IMR-90 (cell line): Measurements from ENCODE around the gene ATF6B. TPM values are rescaled to one million over a fixed set of nuclear protein-coding genes. Genes with fewer than 3 reads are reported as not detected.

Experiments
- ATAC-seq: fragments of 200-7000 bp; cut with Tn5 transposase; 2 replicates; pipeline ENCODE4 v1.9.1; 2020; ENCODE audit warnings: low read depth, mild to moderate bottlenecking, moderate library complexity
- BruUV-seq: library from RNA; stranded (reverse); fragments of 400-500 nt; replicated peaks from 2 replicates; lab custom pipeline; 2021; lab: Mats Ljungman, UMichigan
- CTCF ChIA-PET: fragments of 300-600 bp; formaldehyde crosslinking; extraction: SDS; loops from one replicate; lab custom pipeline; 2021; ENCODE audit warnings: antibody characterized with exemption; lab: Yijun Ruan, JAX
- POLR2A ChIA-PET: fragments of 300-600 bp; sonication (Branson Sonifier 250); formaldehyde crosslinking; loops from one replicate; lab custom pipeline; 2022; ENCODE audit warnings: antibody characterized with exemption; ENCODE audit not compliant: unreplicated experiment; lab: Charles Lee
- DNase-seq: peaks from one replicate; pipeline ENCODE4 v3.0.0; 2013
- H2AFZ ChIP-seq: replicated peaks from 2 replicates; pipeline ENCODE3; 2013; ENCODE audit warnings: low read length, mild to moderate bottlenecking; ENCODE audit not compliant: poor library complexity
- H2AK5ac ChIP-seq: 2 replicates; pipeline ENCODE4 v1.6.1; 2013; ENCODE audit warnings: low read depth, low read length, inconsistent platforms
- H2AK9ac ChIP-seq: replicated peaks from 2 replicates; pipeline ENCODE3; 2013; ENCODE audit warnings: mild to moderate bottlenecking, low read depth, low read length, moderate library complexity; ENCODE audit not compliant: poor library complexity
- H2BK120ac ChIP-seq: 2 replicates; pipeline ENCODE4 v1.6.1; 2013; ENCODE audit warnings: low read depth, low read length, inconsistent platforms
- H2BK15ac ChIP-seq: 3 replicates; pipeline ENCODE4 v1.6.1; 2013; ENCODE audit warnings: low read depth, low read length, inconsistent platforms
- H2BK20ac ChIP-seq: 2 replicates; pipeline ENCODE4 v1.6.1; 2013; ENCODE audit warnings: low read depth, mild to moderate bottlenecking, inconsistent platforms, low read length, moderate library complexity
- H2BK5ac ChIP-seq: 2 replicates; pipeline ENCODE4 v1.6.1; 2013; ENCODE audit warnings: mild to moderate bottlenecking, low read depth, low read length, inconsistent platforms; ENCODE audit not compliant: poor library complexity, severe bottlenecking
- H3K14ac ChIP-seq: replicated peaks from 2 replicates; pipeline ENCODE4 v1.6.1; 2013; ENCODE audit warnings: low read depth, low read length, inconsistent platforms
- H3K18ac ChIP-seq: 2 replicates; pipeline ENCODE4 v1.6.1; 2013; ENCODE audit warnings: low read depth, low read length, control low read depth
- H3K23ac ChIP-seq: 2 replicates; pipeline ENCODE4 v1.6.1; 2013; ENCODE audit warnings: low read depth, low read length, inconsistent platforms
- H3K27ac ChIP-seq: 2 replicates; pipeline ENCODE4 v1.5.1; 2013; ENCODE audit warnings: mild to moderate bottlenecking, control low read depth, low read length; ENCODE audit not compliant: insufficient read depth
- H3K27me3 ChIP-seq: 2 replicates; pipeline ENCODE4 v1.6.1; 2013; ENCODE audit warnings: low read length; ENCODE audit not compliant: control insufficient read depth, insufficient read depth
- H3K36me3 ChIP-seq: 2 replicates; pipeline ENCODE4 v1.6.1; 2013; ENCODE audit warnings: low read length, mixed read lengths; ENCODE audit not compliant: control insufficient read depth, insufficient read depth
- H3K4ac ChIP-seq: 2 replicates; pipeline ENCODE4 v1.6.1; 2013; ENCODE audit warnings: low read depth, low read length, inconsistent platforms
- H3K4me1 ChIP-seq: 2 replicates; pipeline ENCODE4 v1.6.1; 2013; ENCODE audit warnings: low read length, mixed read lengths; ENCODE audit not compliant: control insufficient read depth, insufficient read depth
- H3K4me2 ChIP-seq: 2 replicates; pipeline ENCODE4 v1.6.1; 2013; ENCODE audit warnings: low read depth, mild to moderate bottlenecking, control low read depth, low read length, moderate library complexity
- H3K4me3 ChIP-seq: 2 replicates; pipeline ENCODE4 v1.5.1; 2013; ENCODE audit warnings: low read depth, mild to moderate bottlenecking, control low read depth, low read length, moderate library complexity; ENCODE audit not compliant: insufficient read depth
- H3K56ac ChIP-seq: 2 replicates; pipeline ENCODE4 v1.6.1; 2013; ENCODE audit warnings: low read length, inconsistent platforms; ENCODE audit not compliant: insufficient read depth; ENCODE audit errors: extremely low read depth
- H3K79me1 ChIP-seq, 2 experiments: 2 replicates each; pipeline ENCODE4 v1.6.1; 2013; ENCODE audit warnings: low read length in 2 of 2, inconsistent platforms in 1 of 2, low read depth in 1 of 2
- H3K9ac ChIP-seq: 2 replicates; pipeline ENCODE4 v1.6.1; 2013; ENCODE audit warnings: low read depth, low read length, control low read depth
- H3K9me1 ChIP-seq: 2 replicates; pipeline ENCODE4 v1.6.1; 2013; ENCODE audit warnings: low read length, inconsistent platforms; ENCODE audit not compliant: insufficient read depth
- H3K9me3 ChIP-seq: 2 replicates; pipeline ENCODE4 v1.6.1; 2013; ENCODE audit warnings: low read length; ENCODE audit not compliant: control insufficient read depth, insufficient read depth
- H4K20me1 ChIP-seq: 2 replicates; pipeline ENCODE4 v1.6.1; 2013; ENCODE audit warnings: low read length, inconsistent platforms; ENCODE audit not compliant: insufficient read depth
- H4K5ac ChIP-seq: 2 replicates; pipeline ENCODE4 v1.6.1; 2013; ENCODE audit warnings: mild to moderate bottlenecking, low read depth, low read length, control low read depth
- H4K8ac ChIP-seq, 2 experiments: 2 replicates each; pipeline ENCODE4 v1.6.1; 2013; ENCODE audit warnings: low read depth in 2 of 2, low read length in 2 of 2, control low read depth in 1 of 2, inconsistent platforms in 1 of 2
- H4K91ac ChIP-seq: 2 replicates; pipeline ENCODE4 v1.6.1; 2013; ENCODE audit warnings: low read depth, low read length, inconsistent platforms; ENCODE audit not compliant: insufficient read depth
- BHLHE40 ChIP-seq: fragments of 150-350 bp; IDR thresholded peaks from 2 replicates; pipeline ENCODE4 v1.6.1; 2016; ENCODE audit warnings: mild to moderate bottlenecking, low read depth, low read length
- CEBPB ChIP-seq: IDR thresholded peaks from 2 replicates; pipeline ENCODE4 v1.6.1; 2012; ENCODE audit warnings: low read depth, low read length, improper control_type of control experiment
- CHD1 ChIP-seq: IDR thresholded peaks from 2 replicates; pipeline ENCODE4 v1.6.1; 2012; ENCODE audit warnings: low read depth, low read length, improper control_type of control experiment
- MAFK ChIP-seq: IDR thresholded peaks from 2 replicates; pipeline ENCODE4 v1.6.1; 2012; ENCODE audit warnings: low read depth, low read length, improper control_type of control experiment
- MAZ ChIP-seq: IDR thresholded peaks from 2 replicates; pipeline ENCODE4 v1.6.1; 2012; ENCODE audit warnings: low read depth, mild to moderate bottlenecking, low read length, improper control_type of control experiment, moderate library complexity, borderline replicate concordance
- MXI1 ChIP-seq: IDR thresholded peaks from 2 replicates; pipeline ENCODE4 v1.6.1; 2012; ENCODE audit warnings: low read depth, mild to moderate bottlenecking, low read length, moderate library complexity, borderline replicate concordance
- NFE2L2 ChIP-seq: fragments of 150-350 bp; IDR thresholded peaks from 2 replicates; pipeline ENCODE4 v1.6.1; 2016; ENCODE audit warnings: low read depth, mild to moderate bottlenecking, low read length
- POLR2A ChIP-seq: IDR thresholded peaks from 2 replicates; pipeline ENCODE4 v1.6.1; 2012; ENCODE audit warnings: mild to moderate bottlenecking, low read depth, low read length
- RAD21 ChIP-seq: IDR thresholded peaks from 2 replicates; pipeline ENCODE4 v1.6.1; 2012; ENCODE audit warnings: low read length, improper control_type of control experiment
- RCOR1 ChIP-seq: IDR thresholded peaks from 2 replicates; pipeline ENCODE4 v1.6.1; 2012; ENCODE audit warnings: mild to moderate bottlenecking, low read length, improper control_type of control experiment; ENCODE audit not compliant: insufficient replicate concordance
- RFX5 ChIP-seq: IDR thresholded peaks from 2 replicates; pipeline ENCODE4 v1.8.0; 2012; ENCODE audit warnings: low read depth, mild to moderate bottlenecking, low read length, moderate library complexity
- SMC3 ChIP-seq: fragments of 150-350 bp; IDR thresholded peaks from 2 replicates; pipeline ENCODE4 v1.6.1; 2016; ENCODE audit warnings: low read depth, mild to moderate bottlenecking, antibody characterized with exemption, low read length, moderate library complexity
- dilution Hi-C: fragments of 300-500 bp; cut with HindIII; formaldehyde crosslinking; loops from one replicate; pipeline ENCODE4 v1.14.3; 2018; ENCODE audit warnings: low sequenced_read_pairs; ENCODE audit not compliant: unreplicated experiment
- in situ Hi-C: fragments of 300-500 bp; cut with MboI; formaldehyde crosslinking; loops from 3 replicates; pipeline ENCODE4 v1.14.3; 2019; ENCODE audit warnings: low sequenced_read_pairs, inconsistent platforms, mixed read lengths
- intact Hi-C: fragments of 100-400 bp; cut with micrococcal nuclease; formaldehyde crosslinking; loops from 2 replicates; pipeline ENCODE4 v1.10.0; 2022
- polyA plus RNA-seq, 3 experiments: library from polyadenylated mRNA; depleted of rRNA; stranded (reverse); fragments of >200 nt; gene quantifications; 2 replicates each; pipeline ENCODE4 v1.2.3, GENCODE V29; 2012; ENCODE audit warnings: low replicate concordance in 1 of 3
- total RNA-seq: library from RNA; depleted of rRNA; stranded (reverse); fragments of >200 nt; gene quantifications from 2 replicates; pipeline ENCODE4 v1.2.3, GENCODE V29; 2012
- TF ChIP-seq, protein P1 (sequence below): fragments of 150-350 bp; IDR thresholded peaks from 2 replicates; pipeline ENCODE4 v1.6.1; 2017; ENCODE audit warnings: mild to moderate bottlenecking, antibody characterized with exemption, low read length, low read depth
- TF ChIP-seq, protein P2 (sequence below): conservative IDR thresholded peaks from 2 replicates; pipeline ENCODE4 v1.5.1; 2012; ENCODE audit warnings: mild to moderate bottlenecking, low read depth, low read length, improper control_type of control experiment
- TF ChIP-seq, protein P3 (sequence below): fragments of 150-350 bp; IDR thresholded peaks from 2 replicates; pipeline ENCODE4 v1.6.1; 2016; ENCODE audit warnings: low read depth, mild to moderate bottlenecking, low read length, moderate library complexity, borderline replicate concordance

Gene ATF6B
- total and polyA plus RNA-seq, 2 of the 4 experiments (the other 2 are of a cell fraction), result 7.9 to 69.6 TPM

DNA sequence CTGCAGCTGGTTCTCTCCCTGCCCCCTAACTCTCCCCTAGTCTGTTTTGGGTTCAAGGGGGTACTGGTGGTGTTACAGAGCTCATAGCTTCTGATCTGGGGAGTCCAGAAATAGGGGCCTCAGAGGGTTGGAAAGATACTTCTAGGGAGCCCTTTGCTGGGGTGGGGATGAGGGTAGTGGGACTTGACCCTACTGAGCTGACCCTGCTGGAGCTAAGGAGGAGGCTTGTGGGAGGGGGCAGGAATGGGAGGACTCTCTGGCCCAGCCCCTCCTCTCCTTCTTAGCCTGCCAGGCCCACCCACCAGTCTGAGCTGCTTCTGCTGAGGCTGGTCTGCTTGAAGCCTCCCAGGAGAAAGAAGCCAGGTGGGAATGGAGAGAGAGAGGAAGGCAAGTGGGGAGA, 36.2 kb upstream of the ATF6B start, which contains the start of gene EGFL8:
Gene EGFL8 (plus strand): TSS at position 301 of the 400 bp plus-strand sequence. CDS start 1,571 bp downstream, outside the sequence.
- H3K14ac ChIP-seq, result no peak within 1 kb of the TSS
- no peak within 1 kb of the TSS for H2BK15ac ChIP-seq
- no peak within 1 kb of the TSS for H3K4me3 ChIP-seq
- H3K27ac ChIP-seq, result no peak within 1 kb of the TSS
- no peak within 1 kb of the TSS for H4K91ac ChIP-seq
- no peak within 1 kb of the TSS for H4K5ac ChIP-seq
- no peak within 1 kb of the TSS for H2BK120ac ChIP-seq
- H2BK5ac ChIP-seq, result no peak within 1 kb of the TSS
- in situ Hi-C loops, result no loop called here
- H3K36me3 ChIP-seq, result peaks cover 45% of the 10 kb centered on the region
- H3K4me2 ChIP-seq, result no peak within 1 kb of the TSS
- H3K4ac ChIP-seq, result no peak within 1 kb of the TSS
- ChIA-PET CTCF (no interaction called here), POLR2A (no interaction called here)
- intact Hi-C loops, result no loop called here
- H2AFZ ChIP-seq, result no peak within 1 kb of the TSS
- H4K8ac ChIP-seq, result no peak within 1 kb of the TSS
- H2AK5ac ChIP-seq, result no peak within 1 kb of the TSS
- H3K79me1 ChIP-seq, result no peaks in the 10 kb centered on the region
- H3K4me1 ChIP-seq, result no peaks in the 10 kb centered on the region
- no peak within 1 kb of the TSS for H3K18ac ChIP-seq
- ATAC-seq (no peak), DNase-seq (no peak)
- peak within 1 kb of the TSS; percentile 61 for H2AK9ac ChIP-seq
- no peaks in the 10 kb centered on the region for H3K27me3 ChIP-seq
- TF ChIP-seq, protein P1, sequence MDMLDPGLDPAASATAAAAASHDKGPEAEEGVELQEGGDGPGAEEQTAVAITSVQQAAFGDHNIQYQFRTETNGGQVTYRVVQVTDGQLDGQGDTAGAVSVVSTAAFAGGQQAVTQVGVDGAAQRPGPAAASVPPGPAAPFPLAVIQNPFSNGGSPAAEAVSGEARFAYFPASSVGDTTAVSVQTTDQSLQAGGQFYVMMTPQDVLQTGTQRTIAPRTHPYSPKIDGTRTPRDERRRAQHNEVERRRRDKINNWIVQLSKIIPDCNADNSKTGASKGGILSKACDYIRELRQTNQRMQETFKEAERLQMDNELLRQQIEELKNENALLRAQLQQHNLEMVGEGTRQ, result no peak
- no peak for TF ChIP-seq POLR2A
- TF ChIP-seq, protein P2, sequence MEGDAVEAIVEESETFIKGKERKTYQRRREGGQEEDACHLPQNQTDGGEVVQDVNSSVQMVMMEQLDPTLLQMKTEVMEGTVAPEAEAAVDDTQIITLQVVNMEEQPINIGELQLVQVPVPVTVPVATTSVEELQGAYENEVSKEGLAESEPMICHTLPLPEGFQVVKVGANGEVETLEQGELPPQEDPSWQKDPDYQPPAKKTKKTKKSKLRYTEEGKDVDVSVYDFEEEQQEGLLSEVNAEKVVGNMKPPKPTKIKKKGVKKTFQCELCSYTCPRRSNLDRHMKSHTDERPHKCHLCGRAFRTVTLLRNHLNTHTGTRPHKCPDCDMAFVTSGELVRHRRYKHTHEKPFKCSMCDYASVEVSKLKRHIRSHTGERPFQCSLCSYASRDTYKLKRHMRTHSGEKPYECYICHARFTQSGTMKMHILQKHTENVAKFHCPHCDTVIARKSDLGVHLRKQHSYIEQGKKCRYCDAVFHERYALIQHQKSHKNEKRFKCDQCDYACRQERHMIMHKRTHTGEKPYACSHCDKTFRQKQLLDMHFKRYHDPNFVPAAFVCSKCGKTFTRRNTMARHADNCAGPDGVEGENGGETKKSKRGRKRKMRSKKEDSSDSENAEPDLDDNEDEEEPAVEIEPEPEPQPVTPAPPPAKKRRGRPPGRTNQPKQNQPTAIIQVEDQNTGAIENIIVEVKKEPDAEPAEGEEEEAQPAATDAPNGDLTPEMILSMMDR, result no peak
- TF ChIP-seq CEBPB, result no peak
- TF ChIP-seq MAFK, result no peak
- TF ChIP-seq MAZ, result no peak
- no peak for TF ChIP-seq BHLHE40
- no peak for TF ChIP-seq SMC3
- TF ChIP-seq CHD1, result no peak
- TF ChIP-seq NFE2L2, result no peak
- TF ChIP-seq RFX5, result no peak
- TF ChIP-seq MXI1, result no peak
- TF ChIP-seq, protein P3, sequence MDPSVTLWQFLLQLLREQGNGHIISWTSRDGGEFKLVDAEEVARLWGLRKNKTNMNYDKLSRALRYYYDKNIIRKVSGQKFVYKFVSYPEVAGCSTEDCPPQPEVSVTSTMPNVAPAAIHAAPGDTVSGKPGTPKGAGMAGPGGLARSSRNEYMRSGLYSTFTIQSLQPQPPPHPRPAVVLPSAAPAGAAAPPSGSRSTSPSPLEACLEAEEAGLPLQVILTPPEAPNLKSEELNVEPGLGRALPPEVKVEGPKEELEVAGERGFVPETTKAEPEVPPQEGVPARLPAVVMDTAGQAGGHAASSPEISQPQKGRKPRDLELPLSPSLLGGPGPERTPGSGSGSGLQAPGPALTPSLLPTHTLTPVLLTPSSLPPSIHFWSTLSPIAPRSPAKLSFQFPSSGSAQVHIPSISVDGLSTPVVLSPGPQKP, result no peak
- TF ChIP-seq RAD21, result no peak
- TF ChIP-seq RCOR1, result no peak
- dilution Hi-C loops, result no loop called here
- H3K56ac ChIP-seq, result no peak within 1 kb of the TSS
- H3K23ac ChIP-seq, result no peak within 1 kb of the TSS
- peaks cover 3% of the 10 kb centered on the region; the same call in 1 of the 2 replicates for H3K9me1 ChIP-seq
- no TSS peak for BruUV-seq
- H2BK20ac ChIP-seq, result no peak within 1 kb of the TSS
- no peaks in the 10 kb centered on the region for H4K20me1 ChIP-seq
- no peaks in the 10 kb centered on the region for H3K9me3 ChIP-seq
- no peak within 1 kb of the TSS for H3K9ac ChIP-seq
